WTC11 (cell line): ENCODE data around the gene TMUB2. TPM values are rescaled to one million over a fixed set of nuclear protein-coding genes. Genes with fewer than 3 reads are reported as not detected.

Experiments used
- ATAC-seq: fragments of 200-7000 bp; cut with Tn5 transposase; 2 replicates; pipeline ENCODE4 v1.10.0; 2021; ENCODE audit warnings: mild to moderate bottlenecking, moderate library complexity
- CTCF ChIA-PET: fragments of 300-600 bp; sonication (Branson Sonifier 250); formaldehyde crosslinking; loops from one replicate; lab custom pipeline; 2021; ENCODE audit warnings: antibody characterized with exemption; lab: Charles Lee
- POLR2A ChIA-PET: fragments of 350-600 bp; sonication (Branson Sonifier 250); formaldehyde crosslinking; loops from one replicate; lab custom pipeline; 2021; ENCODE audit warnings: antibody characterized with exemption; lab: Charles Lee
- DNase-seq: peaks from one replicate; pipeline ENCODE4 v3.0.0; 2021; ENCODE audit warnings: low spot score
- H3K27ac Mint-ChIP-seq: 2 replicates; pipeline ENCODE4 v1.8.0; 2021; ENCODE audit warnings: mixed read lengths
- H3K27me3 Mint-ChIP-seq: 2 replicates; pipeline ENCODE4 v1.8.0; 2021; ENCODE audit warnings: low read depth, mild to moderate bottlenecking, moderate library complexity, mixed read lengths
- H3K36me3 Mint-ChIP-seq: 2 replicates; pipeline ENCODE4 v1.8.0; 2021; ENCODE audit warnings: mixed read lengths
- H3K4me1 Mint-ChIP-seq: 2 replicates; pipeline ENCODE4 v1.8.0; 2022; ENCODE audit warnings: mixed read lengths
- H3K4me3 Mint-ChIP-seq: 2 replicates; pipeline ENCODE4 v1.8.0; 2021; ENCODE audit warnings: mild to moderate bottlenecking, moderate library complexity, mixed read lengths
- H3K9me3 Mint-ChIP-seq: 2 replicates; pipeline ENCODE4 v1.8.0; 2021; ENCODE audit warnings: mixed read lengths
- EMX1 ChIP-seq: fragments of 250-450 bp; sonication (Bioruptor Pico); IDR thresholded peaks from 2 replicates; pipeline ENCODE4 v1.8.0; 2021; ENCODE audit warnings: mild to moderate bottlenecking
- ETV6 ChIP-seq: sonication (generic); formaldehyde crosslinking; IDR thresholded peaks from 2 replicates; pipeline ENCODE4 v1.8.1; 2022; ENCODE audit warnings: mild to moderate bottlenecking, missing genetic modification reagents
- FOXK1 ChIP-seq: sonication (generic); formaldehyde crosslinking; IDR thresholded peaks from 2 replicates; pipeline ENCODE4 v1.8.0; 2022; ENCODE audit warnings: mild to moderate bottlenecking, moderate library complexity, missing genetic modification reagents
- GRHL2 ChIP-seq: fragments of 250-450 bp; sonication (Bioruptor Pico); IDR thresholded peaks from 2 replicates; pipeline ENCODE4 v1.8.0; 2022; ENCODE audit warnings: mild to moderate bottlenecking, moderate library complexity; ENCODE audit not compliant: insufficient replicate concordance, severe bottlenecking
- JUN ChIP-seq: sonication (generic); formaldehyde crosslinking; IDR thresholded peaks from 2 replicates; pipeline ENCODE4 v1.8.0; 2023; ENCODE audit warnings: mild to moderate bottlenecking, missing genetic modification reagents
- NFE2L1 ChIP-seq: sonication (generic); formaldehyde crosslinking; IDR thresholded peaks from 2 replicates; pipeline ENCODE4 v1.8.1; 2023; ENCODE audit warnings: missing genetic modification reagents
- SMAD3 ChIP-seq: sonication (generic); formaldehyde crosslinking; IDR thresholded peaks from 2 replicates; pipeline ENCODE4 v1.8.0; 2022; ENCODE audit warnings: missing genetic modification reagents, mild to moderate bottlenecking, borderline replicate concordance
- ZBTB21 ChIP-seq: sonication (generic); formaldehyde crosslinking; IDR thresholded peaks from 2 replicates; pipeline ENCODE4 v1.8.1; 2023; ENCODE audit warnings: mild to moderate bottlenecking, missing genetic modification reagents, borderline replicate concordance
- ZNF121 ChIP-seq: sonication (generic); formaldehyde crosslinking; IDR thresholded peaks from 2 replicates; pipeline ENCODE4 v1.8.0; 2023; ENCODE audit warnings: missing genetic modification reagents
- ZNF396 ChIP-seq: fragments of 250-450 bp; sonication (Bioruptor Pico); IDR thresholded peaks from 2 replicates; pipeline ENCODE4 v1.8.0; 2021; ENCODE audit warnings: mild to moderate bottlenecking, moderate library complexity, borderline replicate concordance
- ZNF423 ChIP-seq: fragments of 250-450 bp; sonication (Bioruptor Pico); IDR thresholded peaks from 2 replicates; pipeline ENCODE4 v2.1.2; 2022; ENCODE audit warnings: mild to moderate bottlenecking, moderate library complexity
- total RNA-seq: library from RNA; stranded (reverse); gene quantifications from 3 replicates; pipeline ENCODE4 v1.2.3, GENCODE V29; 2021
- TF ChIP-seq, protein P1 (sequence below): sonication (generic); formaldehyde crosslinking; IDR thresholded peaks from 2 replicates; pipeline ENCODE4 v1.8.1; 2022; ENCODE audit warnings: low read depth, missing genetic modification reagents, borderline replicate concordance
- TF ChIP-seq, protein P2 (sequence below): sonication (generic); formaldehyde crosslinking; IDR thresholded peaks from 2 replicates; pipeline ENCODE4 v1.8.0; 2022; ENCODE audit warnings: mild to moderate bottlenecking, missing genetic modification reagents
- TF ChIP-seq, protein P3 (sequence below): sonication (generic); formaldehyde crosslinking; IDR thresholded peaks from 2 replicates; pipeline ENCODE4 v1.8.1; 2022; ENCODE audit warnings: low read depth, mild to moderate bottlenecking, moderate library complexity, missing genetic modification reagents, borderline replicate concordance
- TF ChIP-seq, protein P4 (sequence below): sonication (generic); formaldehyde crosslinking; IDR thresholded peaks from 2 replicates; pipeline ENCODE4 v1.8.1; 2022; ENCODE audit warnings: missing genetic modification reagents, borderline replicate concordance
- TF ChIP-seq, protein P5 (sequence below): sonication (generic); formaldehyde crosslinking; IDR thresholded peaks from 2 replicates; pipeline ENCODE4 v1.8.1; 2023; ENCODE audit warnings: mild to moderate bottlenecking, missing genetic modification reagents
- TF ChIP-seq, protein P6 (sequence below): sonication (generic); formaldehyde crosslinking; IDR thresholded peaks from 2 replicates; pipeline ENCODE4 v1.8.1; 2023; ENCODE audit warnings: mild to moderate bottlenecking, missing genetic modification reagents, borderline replicate concordance
- TF ChIP-seq, protein P7 (sequence below): sonication (generic); formaldehyde crosslinking; IDR thresholded peaks from 2 replicates; pipeline ENCODE4 v1.8.1; 2022; ENCODE audit warnings: mild to moderate bottlenecking, missing genetic modification reagents, moderate library complexity, borderline replicate concordance

The TMUB2 gene
- total RNA-seq, 1 experiment from 2014 or later: 26.9 TPM

DNA sequence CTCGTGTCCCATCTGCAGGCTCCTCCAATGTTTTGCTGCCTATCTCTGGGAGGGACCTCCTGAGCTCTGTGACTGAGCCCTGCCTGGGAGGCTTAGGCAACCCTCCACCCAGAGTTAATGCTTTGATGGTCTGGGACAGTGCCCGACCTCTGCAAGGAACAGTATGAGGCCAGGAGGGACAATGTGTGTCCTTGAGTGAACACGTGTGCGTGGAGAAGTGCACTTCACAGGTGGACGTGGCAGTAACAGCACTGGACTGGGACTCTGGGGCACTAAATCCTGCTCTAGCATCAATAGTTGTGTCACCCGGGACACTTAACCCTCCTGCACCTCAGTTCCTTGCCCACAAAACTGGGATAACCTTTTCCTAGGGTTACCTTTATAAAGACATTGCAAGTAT lies 28.1 kb downstream of the TMUB2 start:
- ATAC-seq (no peak), DNase-seq (no peak)
- Mint-ChIP-seq H3K27me3 (no peaks in the 10 kb centered on the region), H3K4me1 (peaks cover 21% of the 10 kb centered on the region), H3K9me3 (no peaks in the 10 kb centered on the region), H3K4me3 (no peak overlapping the region), H3K27ac (no peak overlapping the region), H3K36me3 (peaks cover 50% of the 10 kb centered on the region)
- POLR2A ChIA-PET: interaction anchor here (0.6 kb wide), 2 partner anchors 39 to 112 kb away, joined by 3 to 7 read pairs; no protein-coding TSS in a partner anchor
- CTCF ChIA-PET: interaction anchor here (0.5 kb wide), 1 partner anchor 30 kb away, joined by 3 read pairs; no protein-coding TSS in a partner anchor
- TF ChIP-seq GRHL2: no peak
- TF ChIP-seq, protein P1, sequence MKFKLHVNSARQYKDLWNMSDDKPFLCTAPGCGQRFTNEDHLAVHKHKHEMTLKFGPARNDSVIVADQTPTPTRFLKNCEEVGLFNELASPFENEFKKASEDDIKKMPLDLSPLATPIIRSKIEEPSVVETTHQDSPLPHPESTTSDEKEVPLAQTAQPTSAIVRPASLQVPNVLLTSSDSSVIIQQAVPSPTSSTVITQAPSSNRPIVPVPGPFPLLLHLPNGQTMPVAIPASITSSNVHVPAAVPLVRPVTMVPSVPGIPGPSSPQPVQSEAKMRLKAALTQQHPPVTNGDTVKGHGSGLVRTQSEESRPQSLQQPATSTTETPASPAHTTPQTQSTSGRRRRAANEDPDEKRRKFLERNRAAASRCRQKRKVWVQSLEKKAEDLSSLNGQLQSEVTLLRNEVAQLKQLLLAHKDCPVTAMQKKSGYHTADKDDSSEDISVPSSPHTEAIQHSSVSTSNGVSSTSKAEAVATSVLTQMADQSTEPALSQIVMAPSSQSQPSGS (CRISPR knock-in tag): no peak
- TF ChIP-seq ETV6 (CRISPR knock-in tag): no peak
- no peak for TF ChIP-seq JUN (CRISPR knock-in tag)
- TF ChIP-seq EMX1: no peak
- TF ChIP-seq, protein P2, sequence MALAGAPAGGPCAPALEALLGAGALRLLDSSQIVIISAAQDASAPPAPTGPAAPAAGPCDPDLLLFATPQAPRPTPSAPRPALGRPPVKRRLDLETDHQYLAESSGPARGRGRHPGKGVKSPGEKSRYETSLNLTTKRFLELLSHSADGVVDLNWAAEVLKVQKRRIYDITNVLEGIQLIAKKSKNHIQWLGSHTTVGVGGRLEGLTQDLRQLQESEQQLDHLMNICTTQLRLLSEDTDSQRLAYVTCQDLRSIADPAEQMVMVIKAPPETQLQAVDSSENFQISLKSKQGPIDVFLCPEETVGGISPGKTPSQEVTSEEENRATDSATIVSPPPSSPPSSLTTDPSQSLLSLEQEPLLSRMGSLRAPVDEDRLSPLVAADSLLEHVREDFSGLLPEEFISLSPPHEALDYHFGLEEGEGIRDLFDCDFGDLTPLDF (CRISPR knock-in tag): no peak
- TF ChIP-seq ZNF121 (CRISPR knock-in tag): no peak
- TF ChIP-seq, protein P3, sequence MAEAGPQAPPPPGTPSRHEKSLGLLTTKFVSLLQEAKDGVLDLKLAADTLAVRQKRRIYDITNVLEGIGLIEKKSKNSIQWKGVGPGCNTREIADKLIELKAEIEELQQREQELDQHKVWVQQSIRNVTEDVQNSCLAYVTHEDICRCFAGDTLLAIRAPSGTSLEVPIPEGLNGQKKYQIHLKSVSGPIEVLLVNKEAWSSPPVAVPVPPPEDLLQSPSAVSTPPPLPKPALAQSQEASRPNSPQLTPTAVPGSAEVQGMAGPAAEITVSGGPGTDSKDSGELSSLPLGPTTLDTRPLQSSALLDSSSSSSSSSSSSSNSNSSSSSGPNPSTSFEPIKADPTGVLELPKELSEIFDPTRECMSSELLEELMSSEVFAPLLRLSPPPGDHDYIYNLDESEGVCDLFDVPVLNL (CRISPR knock-in tag): no peak
- no peak for TF ChIP-seq SMAD3 (CRISPR knock-in tag)
- TF ChIP-seq, protein P4, sequence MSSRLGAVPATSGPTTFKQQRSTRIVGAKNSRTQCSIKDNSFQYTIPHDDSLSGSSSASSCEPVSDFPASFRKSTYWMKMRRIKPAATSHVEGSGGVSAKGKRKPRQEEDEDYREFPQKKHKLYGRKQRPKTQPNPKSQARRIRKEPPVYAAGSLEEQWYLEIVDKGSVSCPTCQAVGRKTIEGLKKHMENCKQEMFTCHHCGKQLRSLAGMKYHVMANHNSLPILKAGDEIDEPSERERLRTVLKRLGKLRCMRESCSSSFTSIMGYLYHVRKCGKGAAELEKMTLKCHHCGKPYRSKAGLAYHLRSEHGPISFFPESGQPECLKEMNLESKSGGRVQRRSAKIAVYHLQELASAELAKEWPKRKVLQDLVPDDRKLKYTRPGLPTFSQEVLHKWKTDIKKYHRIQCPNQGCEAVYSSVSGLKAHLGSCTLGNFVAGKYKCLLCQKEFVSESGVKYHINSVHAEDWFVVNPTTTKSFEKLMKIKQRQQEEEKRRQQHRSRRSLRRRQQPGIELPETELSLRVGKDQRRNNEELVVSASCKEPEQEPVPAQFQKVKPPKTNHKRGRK: no peak
- TF ChIP-seq ZBTB21 (CRISPR knock-in tag): no peak
- TF ChIP-seq ZNF423 (CRISPR knock-in tag): no peak
- TF ChIP-seq NFE2L1 (CRISPR knock-in tag): no peak
- no peak for TF ChIP-seq FOXK1 (CRISPR knock-in tag)
- TF ChIP-seq, protein P5, sequence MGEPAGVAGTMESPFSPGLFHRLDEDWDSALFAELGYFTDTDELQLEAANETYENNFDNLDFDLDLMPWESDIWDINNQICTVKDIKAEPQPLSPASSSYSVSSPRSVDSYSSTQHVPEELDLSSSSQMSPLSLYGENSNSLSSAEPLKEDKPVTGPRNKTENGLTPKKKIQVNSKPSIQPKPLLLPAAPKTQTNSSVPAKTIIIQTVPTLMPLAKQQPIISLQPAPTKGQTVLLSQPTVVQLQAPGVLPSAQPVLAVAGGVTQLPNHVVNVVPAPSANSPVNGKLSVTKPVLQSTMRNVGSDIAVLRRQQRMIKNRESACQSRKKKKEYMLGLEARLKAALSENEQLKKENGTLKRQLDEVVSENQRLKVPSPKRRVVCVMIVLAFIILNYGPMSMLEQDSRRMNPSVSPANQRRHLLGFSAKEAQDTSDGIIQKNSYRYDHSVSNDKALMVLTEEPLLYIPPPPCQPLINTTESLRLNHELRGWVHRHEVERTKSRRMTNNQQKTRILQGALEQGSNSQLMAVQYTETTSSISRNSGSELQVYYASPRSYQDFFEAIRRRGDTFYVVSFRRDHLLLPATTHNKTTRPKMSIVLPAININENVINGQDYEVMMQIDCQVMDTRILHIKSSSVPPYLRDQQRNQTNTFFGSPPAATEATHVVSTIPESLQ (CRISPR knock-in tag): no peak
- TF ChIP-seq, protein P6, sequence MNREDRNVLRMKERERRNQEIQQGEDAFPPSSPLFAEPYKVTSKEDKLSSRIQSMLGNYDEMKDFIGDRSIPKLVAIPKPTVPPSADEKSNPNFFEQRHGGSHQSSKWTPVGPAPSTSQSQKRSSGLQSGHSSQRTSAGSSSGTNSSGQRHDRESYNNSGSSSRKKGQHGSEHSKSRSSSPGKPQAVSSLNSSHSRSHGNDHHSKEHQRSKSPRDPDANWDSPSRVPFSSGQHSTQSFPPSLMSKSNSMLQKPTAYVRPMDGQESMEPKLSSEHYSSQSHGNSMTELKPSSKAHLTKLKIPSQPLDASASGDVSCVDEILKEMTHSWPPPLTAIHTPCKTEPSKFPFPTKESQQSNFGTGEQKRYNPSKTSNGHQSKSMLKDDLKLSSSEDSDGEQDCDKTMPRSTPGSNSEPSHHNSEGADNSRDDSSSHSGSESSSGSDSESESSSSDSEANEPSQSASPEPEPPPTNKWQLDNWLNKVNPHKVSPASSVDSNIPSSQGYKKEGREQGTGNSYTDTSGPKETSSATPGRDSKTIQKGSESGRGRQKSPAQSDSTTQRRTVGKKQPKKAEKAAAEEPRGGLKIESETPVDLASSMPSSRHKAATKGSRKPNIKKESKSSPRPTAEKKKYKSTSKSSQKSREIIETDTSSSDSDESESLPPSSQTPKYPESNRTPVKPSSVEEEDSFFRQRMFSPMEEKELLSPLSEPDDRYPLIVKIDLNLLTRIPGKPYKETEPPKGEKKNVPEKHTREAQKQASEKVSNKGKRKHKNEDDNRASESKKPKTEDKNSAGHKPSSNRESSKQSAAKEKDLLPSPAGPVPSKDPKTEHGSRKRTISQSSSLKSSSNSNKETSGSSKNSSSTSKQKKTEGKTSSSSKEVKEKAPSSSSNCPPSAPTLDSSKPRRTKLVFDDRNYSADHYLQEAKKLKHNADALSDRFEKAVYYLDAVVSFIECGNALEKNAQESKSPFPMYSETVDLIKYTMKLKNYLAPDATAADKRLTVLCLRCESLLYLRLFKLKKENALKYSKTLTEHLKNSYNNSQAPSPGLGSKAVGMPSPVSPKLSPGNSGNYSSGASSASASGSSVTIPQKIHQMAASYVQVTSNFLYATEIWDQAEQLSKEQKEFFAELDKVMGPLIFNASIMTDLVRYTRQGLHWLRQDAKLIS: no peak
- TF ChIP-seq, protein P7, sequence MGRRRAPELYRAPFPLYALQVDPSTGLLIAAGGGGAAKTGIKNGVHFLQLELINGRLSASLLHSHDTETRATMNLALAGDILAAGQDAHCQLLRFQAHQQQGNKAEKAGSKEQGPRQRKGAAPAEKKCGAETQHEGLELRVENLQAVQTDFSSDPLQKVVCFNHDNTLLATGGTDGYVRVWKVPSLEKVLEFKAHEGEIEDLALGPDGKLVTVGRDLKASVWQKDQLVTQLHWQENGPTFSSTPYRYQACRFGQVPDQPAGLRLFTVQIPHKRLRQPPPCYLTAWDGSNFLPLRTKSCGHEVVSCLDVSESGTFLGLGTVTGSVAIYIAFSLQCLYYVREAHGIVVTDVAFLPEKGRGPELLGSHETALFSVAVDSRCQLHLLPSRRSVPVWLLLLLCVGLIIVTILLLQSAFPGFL (CRISPR knock-in tag): no peak
- no peak for TF ChIP-seq ZNF396
